Stimulated activated effector memory CD8-positive, alpha-beta T cell treated with anti-CD3 and anti-CD28 coated beads, Interleukin-12 subunit alpha, Interleukin-12 subunit beta, amount 100 ng/mL, for 72 hours (primary cell): Measurements from ENCODE around the gene DCHS1.

Experiments
- ATAC-seq: fragments of 150-1000 bp; cut with Tn5 transposase; 2 replicates; pipeline ENCODE4 v1.10.0; 2021
- DNase-seq, 2 donors: peaks; one replicate each; pipeline ENCODE4 v3.0.0; 2021 to 2022; ENCODE audit warnings: low spot score in 2 of 2
- H3K27ac Mint-ChIP-seq: one replicate; pipeline ENCODE4 v1.8.0; 2022; ENCODE audit warnings: mild to moderate bottlenecking, mixed read lengths
- H3K36me3 Mint-ChIP-seq: one replicate; pipeline ENCODE4 v1.8.0; 2022; ENCODE audit warnings: mild to moderate bottlenecking, mixed read lengths
- H3K4me1 Mint-ChIP-seq: one replicate; pipeline ENCODE4 v1.8.0; 2022; ENCODE audit warnings: mixed read lengths
- H3K4me3 Mint-ChIP-seq: one replicate; pipeline ENCODE4 v1.8.0; 2022; ENCODE audit warnings: mild to moderate bottlenecking, mixed read lengths
- H3K9me3 Mint-ChIP-seq: one replicate; pipeline ENCODE4 v1.8.0; 2022; ENCODE audit warnings: mixed read lengths

Gene DCHS1

DNA sequence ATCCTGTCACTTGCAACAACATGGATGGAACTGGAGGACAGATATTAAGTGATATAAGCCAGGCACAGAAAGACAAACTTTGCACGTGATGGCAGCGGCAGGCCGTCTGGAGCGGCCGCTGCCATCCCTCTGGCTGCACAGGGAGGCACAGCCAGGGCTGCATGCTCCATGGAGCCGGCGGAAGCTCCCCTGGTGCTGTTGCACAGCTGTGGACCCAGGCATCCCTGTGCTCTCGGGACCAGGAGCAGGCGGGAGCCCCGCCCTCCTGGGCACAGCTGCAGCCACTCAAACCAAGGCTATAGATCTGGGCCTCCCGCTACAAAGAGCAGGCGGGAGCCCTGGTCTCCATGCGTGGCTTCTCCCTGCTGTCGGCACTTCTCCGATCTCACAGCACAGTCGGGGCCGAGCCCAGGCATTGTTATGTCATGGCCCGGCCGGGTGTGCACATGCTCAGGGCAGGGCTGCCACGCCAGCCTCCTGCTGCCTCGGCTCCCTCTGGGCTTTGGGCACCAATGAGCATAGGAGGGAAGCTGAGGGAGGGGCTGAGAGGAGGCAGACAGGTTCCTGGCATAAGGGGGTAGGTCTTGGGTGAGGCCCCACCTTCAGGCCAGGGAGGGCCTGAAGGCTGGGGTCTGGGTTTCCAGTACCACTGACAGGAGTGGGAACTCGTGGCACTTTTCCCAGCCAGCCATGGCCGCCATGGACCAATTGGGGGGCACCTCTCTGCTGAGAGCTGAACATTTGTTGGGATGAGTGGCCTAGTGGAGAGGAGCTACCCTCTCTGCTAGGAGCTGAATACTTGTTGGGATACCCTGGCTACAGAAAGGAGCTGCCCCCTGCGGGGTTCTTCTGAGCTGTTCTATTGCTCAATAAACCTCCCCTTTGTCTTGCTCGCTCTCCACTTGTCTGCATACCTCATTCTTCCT lies 68.9 kb downstream of the DCHS1 start:
- H3K36me3 Mint-ChIP-seq: peaks cover 25% of the 10 kb centered on the region
- H3K4me3 Mint-ChIP-seq: no peak overlapping the region
- H3K9me3 Mint-ChIP-seq: peaks cover 19% of the 10 kb centered on the region
- ATAC-seq: no peak
- H3K4me1 Mint-ChIP-seq: no peaks in the 10 kb centered on the region
- peak in 1 of 2 donors; percentile 38 for DNase-seq
- H3K27ac Mint-ChIP-seq: no peak overlapping the region

DNA sequence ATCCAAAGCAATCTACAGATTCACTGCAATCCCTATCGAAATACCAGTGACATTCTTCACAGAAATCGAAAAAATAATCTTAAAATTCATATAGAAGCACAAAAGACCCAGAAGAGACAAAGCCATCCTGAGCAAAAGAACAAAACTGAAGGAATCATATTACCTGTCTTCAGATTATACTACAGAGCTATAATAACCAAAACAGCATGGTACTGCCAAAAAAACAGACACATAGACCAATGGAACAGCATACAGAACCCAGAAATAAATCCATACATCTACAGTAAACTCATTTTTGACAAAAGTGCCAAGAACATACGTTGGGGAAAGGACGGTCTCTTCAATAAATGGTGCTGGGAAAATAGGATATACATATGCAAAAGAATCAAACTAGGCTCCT lies 71.1 kb downstream of the DCHS1 start:
- no peak for DNase-seq
- Mint-ChIP-seq H3K4me1 (no peaks in the 10 kb centered on the region), H3K36me3 (peaks cover 4% of the 10 kb centered on the region), H3K9me3 (peaks cover 19% of the 10 kb centered on the region), H3K27ac (no peak overlapping the region), H3K4me3 (no peak overlapping the region)
- no peak for ATAC-seq

GRCh38 chr11:6583584-6583983 lies 72.0 kb downstream of the DCHS1 start:
- Mint-ChIP-seq H3K36me3 (no peaks in the 10 kb centered on the region), H3K4me1 (no peaks in the 10 kb centered on the region), H3K4me3 (no peak overlapping the region), H3K9me3 (peaks cover 19% of the 10 kb centered on the region), H3K27ac (no peak overlapping the region)
- ATAC-seq (no peak), DNase-seq (no peak)

DNA sequence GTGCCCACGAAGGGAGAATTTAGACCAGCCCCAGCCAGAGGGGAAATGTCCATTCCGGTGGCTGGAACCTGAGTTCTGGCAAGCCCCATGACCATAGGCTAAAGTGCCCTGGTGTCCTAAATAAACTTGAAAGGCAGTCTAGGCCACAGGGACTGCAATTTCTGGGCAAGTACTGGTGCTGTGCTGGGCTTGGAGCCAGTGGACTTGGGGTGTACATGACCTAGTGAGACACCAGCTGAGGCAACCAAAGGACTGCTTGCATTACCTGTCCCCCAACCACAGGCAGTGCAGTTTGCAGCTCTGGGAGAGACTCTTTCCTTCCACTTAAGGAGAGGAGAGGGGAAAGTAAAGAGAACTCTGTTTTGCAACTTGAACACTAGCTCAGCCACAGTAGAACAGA lies 75.9 kb downstream of the DCHS1 start:
- no peaks in the 10 kb centered on the region for H3K4me1 Mint-ChIP-seq
- ATAC-seq (no peak), DNase-seq (no peak)
- peaks cover 16% of the 10 kb centered on the region for H3K9me3 Mint-ChIP-seq
- no peak overlapping the region for H3K4me3 Mint-ChIP-seq
- H3K36me3 Mint-ChIP-seq: no peaks in the 10 kb centered on the region
- no peak overlapping the region for H3K27ac Mint-ChIP-seq

DNA sequence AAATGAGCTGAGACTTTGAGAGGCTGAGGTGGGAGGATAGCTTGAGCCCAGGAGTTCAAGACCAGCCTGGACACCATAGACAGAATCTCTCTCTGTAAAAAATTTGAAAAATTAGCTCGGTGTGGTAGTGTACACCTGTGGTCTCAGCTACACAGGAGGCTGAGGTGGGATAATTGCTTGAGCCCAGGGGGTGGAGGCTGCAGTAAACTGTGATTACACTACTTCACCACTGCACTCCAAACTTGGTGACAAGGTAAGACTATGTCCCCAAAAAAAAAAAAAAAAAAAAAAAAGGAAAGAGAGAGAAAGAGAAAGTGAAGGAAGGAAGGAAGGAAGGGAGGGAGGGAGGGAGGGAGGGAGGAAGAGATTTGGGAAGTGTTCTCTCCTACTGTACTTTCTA lies 77.5 kb downstream of the DCHS1 start:
- H3K4me3 Mint-ChIP-seq: no peak overlapping the region
- peaks cover 9% of the 10 kb centered on the region for H3K9me3 Mint-ChIP-seq
- no peak overlapping the region for H3K27ac Mint-ChIP-seq
- no peaks in the 10 kb centered on the region for H3K4me1 Mint-ChIP-seq
- no peak for DNase-seq
- no peaks in the 10 kb centered on the region for H3K36me3 Mint-ChIP-seq
- no peak for ATAC-seq

DNA sequence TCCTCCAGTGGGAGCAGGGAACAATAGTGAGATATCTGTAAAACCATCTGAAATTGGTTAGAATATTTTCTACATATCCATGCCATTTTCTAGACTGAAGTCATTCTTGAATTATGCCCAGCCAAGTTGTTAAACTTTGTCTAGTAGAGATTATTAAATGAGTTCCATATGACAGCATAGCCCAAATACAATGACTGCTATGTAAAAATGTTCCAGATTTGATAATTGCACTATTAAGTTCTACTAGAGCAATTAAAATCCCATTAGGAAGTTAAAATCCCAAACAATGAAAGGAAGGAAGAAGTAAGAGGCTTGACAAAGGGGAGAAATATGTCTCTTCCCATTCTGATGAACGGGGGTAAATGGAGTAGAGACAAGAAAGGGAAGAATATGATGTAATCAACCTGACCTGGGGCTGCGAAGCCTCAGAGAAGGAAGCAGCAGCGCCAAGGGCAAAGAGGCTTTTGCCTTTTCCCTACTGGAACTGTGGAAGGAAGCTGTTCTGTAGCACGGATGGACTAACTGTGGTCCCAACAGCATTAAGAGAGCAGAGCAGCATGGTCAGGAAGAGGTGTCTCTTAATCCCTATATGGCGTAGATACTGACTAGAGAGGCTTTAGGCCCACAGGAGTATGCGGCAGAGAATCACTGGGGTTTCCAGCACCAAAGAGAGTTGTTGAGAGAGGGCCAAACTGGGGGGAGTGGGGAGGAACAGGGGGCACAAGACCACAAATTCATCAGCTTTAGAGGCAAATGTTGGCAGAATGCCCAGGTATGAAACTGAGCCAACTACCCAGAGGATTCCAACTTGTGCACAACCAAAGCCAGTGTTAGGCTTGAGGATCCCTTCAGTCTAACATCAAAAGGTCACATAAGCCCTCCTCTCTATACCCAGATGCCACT lies 78.9 kb downstream of the DCHS1 start:
- Mint-ChIP-seq H3K36me3 (peaks cover 5% of the 10 kb centered on the region), H3K9me3 (no peaks in the 10 kb centered on the region), H3K4me1 (no peaks in the 10 kb centered on the region), H3K4me3 (no peak overlapping the region), H3K27ac (no peak overlapping the region)
- ATAC-seq: no peak
- DNase-seq: no peak

- no peak overlapping the region for H3K4me3 Mint-ChIP-seq
- H3K9me3 Mint-ChIP-seq: no peaks in the 10 kb centered on the region
- DNase-seq: no peak
- H3K4me1 Mint-ChIP-seq: no peaks in the 10 kb centered on the region
- no peak for ATAC-seq
- H3K36me3 Mint-ChIP-seq: peaks cover 5% of the 10 kb centered on the region
- no peak overlapping the region for H3K27ac Mint-ChIP-seq
Observed at GRCh38 chr11:6574816-6575715, 80.5 kb downstream of the DCHS1 start.

GRCh38 chr11:6572215-6572614 lies 83.4 kb downstream of the DCHS1 start:
- Mint-ChIP-seq H3K36me3 (peaks cover 5% of the 10 kb centered on the region), H3K27ac (no peak overlapping the region)
- DNase-seq: no peak

GRCh38 chr11:6571434-6572008 lies 84.1 kb downstream of the DCHS1 start:
- Mint-ChIP-seq H3K4me3 (no peak overlapping the region), H3K9me3 (no peaks in the 10 kb centered on the region), H3K27ac (peak overlapping the region; percentile 13), H3K36me3 (peaks cover 5% of the 10 kb centered on the region), H3K4me1 (no peaks in the 10 kb centered on the region)
- ATAC-seq (no peak), DNase-seq (no peak)

More at GRCh38 chr11:6572215-6572614, 83.4 kb downstream of the DCHS1 start:
- no peaks in the 10 kb centered on the region for H3K4me1 Mint-ChIP-seq
- H3K4me3 Mint-ChIP-seq: no peak overlapping the region
- no peak for ATAC-seq
- no peaks in the 10 kb centered on the region for H3K9me3 Mint-ChIP-seq
